ENCODE data around the gene CHP1.
A peak's percentile ranks its signal among the peaks of the same experiment; 100 is the strongest.
"Not testable (repeated sequence)": the region's sequence is repeated elsewhere in the genome, so short reads cannot be mapped to it uniquely, and the experiment has no call there.

CHP1 gene

GRCh38 chr15:41292521-41292920 lies 61.5 kb downstream of the CHP1 start:
- H3K4me3 ChIP-seq (ENCODE audit: low read depth, low read length), result no peak overlapping the region
- peak overlapping the region; percentile 29 for H3K27ac ChIP-seq (ENCODE audit: low read depth, low read length)
- H3K9me3 ChIP-seq (ENCODE audit: control insufficient read depth, insufficient read depth, low read length), result no peaks in the 10 kb centered on the region
- H3K9ac ChIP-seq (ENCODE audit: low read depth, low read length), result no peak overlapping the region
- H3K27me3 ChIP-seq (ENCODE audit: control insufficient read depth, insufficient read depth, low read length), result no peaks in the 10 kb centered on the region
- peaks cover 88% of the 10 kb centered on the region for H3K36me3 ChIP-seq (ENCODE audit: control insufficient read depth, insufficient read depth, low read length)
- no peaks in the 10 kb centered on the region for H3K4me1 ChIP-seq (ENCODE audit: control insufficient read depth, insufficient read depth, low read length)

GRCh38 chr15:41301139-41301538 lies 70.1 kb downstream of the CHP1 start:
- H3K4me3 ChIP-seq (ENCODE audit: low read depth, low read length); H3K9me3 ChIP-seq (ENCODE audit: control insufficient read depth, insufficient read depth, low read length); H3K9ac ChIP-seq (ENCODE audit: low read depth, low read length); H3K27me3 ChIP-seq (ENCODE audit: control insufficient read depth, insufficient read depth, low read length): not testable (repeated sequence)
- peaks cover 29% of the 10 kb centered on the region for H3K4me1 ChIP-seq (ENCODE audit: control insufficient read depth, insufficient read depth, low read length)
- H3K36me3 ChIP-seq (ENCODE audit: control insufficient read depth, insufficient read depth, low read length), result peaks cover 56% of the 10 kb centered on the region
- peak overlapping the region; percentile 40 for H3K27ac ChIP-seq (ENCODE audit: low read depth, low read length)

GRCh38 chr15:41301587-41301986 lies 70.5 kb downstream of the CHP1 start:
- H3K36me3 ChIP-seq (ENCODE audit: control insufficient read depth, insufficient read depth, low read length), result peaks cover 56% of the 10 kb centered on the region

DNA sequence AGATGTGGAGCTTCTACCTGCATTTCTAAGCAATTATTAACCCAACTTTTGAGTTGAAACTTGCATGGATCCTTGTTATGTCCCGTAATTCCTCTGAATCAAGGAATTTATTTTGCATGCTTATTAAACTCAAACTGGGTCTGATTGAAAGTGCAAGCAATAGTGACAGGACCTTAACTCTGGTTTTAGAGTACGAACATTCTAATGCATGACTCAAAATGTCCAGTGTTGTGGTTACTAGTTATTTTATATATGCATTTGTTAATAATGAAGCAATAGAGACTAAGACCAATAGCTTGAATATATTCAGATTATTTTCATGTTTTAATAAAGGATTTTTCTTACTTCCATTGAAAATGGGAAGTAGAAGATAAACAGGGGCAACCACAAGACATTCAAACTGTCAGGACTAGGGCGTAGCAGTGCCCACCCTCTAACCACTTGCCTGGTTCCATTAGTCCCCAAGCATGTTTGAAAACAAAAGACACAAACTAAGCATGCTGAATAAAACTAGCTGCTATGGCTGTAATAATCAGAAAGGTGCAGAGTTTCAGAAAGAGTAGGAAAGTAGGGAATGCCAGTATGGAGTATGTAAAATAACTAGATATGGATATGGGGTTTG lies 73.2 kb downstream of the CHP1 start:
- Histone ChIP-seq H3K4me3 (ENCODE audit: low read depth, low read length) (no peak overlapping the region), H3K4me1 (ENCODE audit: control insufficient read depth, insufficient read depth, low read length) (peaks cover 29% of the 10 kb centered on the region), H3K27me3 (ENCODE audit: control insufficient read depth, insufficient read depth, low read length) (no peaks in the 10 kb centered on the region), H3K9me3 (ENCODE audit: control insufficient read depth, insufficient read depth, low read length) (no peaks in the 10 kb centered on the region), H3K9ac (ENCODE audit: low read depth, low read length) (no peak overlapping the region), H3K27ac (ENCODE audit: low read depth, low read length) (no peak overlapping the region), H3K36me3 (ENCODE audit: control insufficient read depth, insufficient read depth, low read length) (peaks cover 51% of the 10 kb centered on the region)

More at GRCh38 chr15:41301587-41301986, 70.5 kb downstream of the CHP1 start:
- no peak overlapping the region for H3K4me3 ChIP-seq (ENCODE audit: low read depth, low read length)
- H3K9ac ChIP-seq (ENCODE audit: low read depth, low read length), result no peak overlapping the region
- H3K4me1 ChIP-seq (ENCODE audit: control insufficient read depth, insufficient read depth, low read length), result peaks cover 29% of the 10 kb centered on the region
- no peaks in the 10 kb centered on the region for H3K27me3 ChIP-seq (ENCODE audit: control insufficient read depth, insufficient read depth, low read length)
- H3K9me3 ChIP-seq (ENCODE audit: control insufficient read depth, insufficient read depth, low read length), result no peaks in the 10 kb centered on the region
- H3K27ac ChIP-seq (ENCODE audit: low read depth, low read length), result peak overlapping the region; percentile 40

- Histone ChIP-seq H3K27me3 (ENCODE audit: control insufficient read depth, insufficient read depth, low read length) (no peaks in the 10 kb centered on the region), H3K4me3 (ENCODE audit: low read depth, low read length) (no peak overlapping the region), H3K4me1 (ENCODE audit: control insufficient read depth, insufficient read depth, low read length) (peaks cover 21% of the 10 kb centered on the region), H3K27ac (ENCODE audit: low read depth, low read length) (no peak overlapping the region), H3K36me3 (ENCODE audit: control insufficient read depth, insufficient read depth, low read length) (peaks cover 54% of the 10 kb centered on the region), H3K9ac (ENCODE audit: low read depth, low read length) (no peak overlapping the region), H3K9me3 (ENCODE audit: control insufficient read depth, insufficient read depth, low read length) (no peaks in the 10 kb centered on the region)
Measured at GRCh38 chr15:41307679-41308078, 76.6 kb downstream of the CHP1 start.

DNA sequence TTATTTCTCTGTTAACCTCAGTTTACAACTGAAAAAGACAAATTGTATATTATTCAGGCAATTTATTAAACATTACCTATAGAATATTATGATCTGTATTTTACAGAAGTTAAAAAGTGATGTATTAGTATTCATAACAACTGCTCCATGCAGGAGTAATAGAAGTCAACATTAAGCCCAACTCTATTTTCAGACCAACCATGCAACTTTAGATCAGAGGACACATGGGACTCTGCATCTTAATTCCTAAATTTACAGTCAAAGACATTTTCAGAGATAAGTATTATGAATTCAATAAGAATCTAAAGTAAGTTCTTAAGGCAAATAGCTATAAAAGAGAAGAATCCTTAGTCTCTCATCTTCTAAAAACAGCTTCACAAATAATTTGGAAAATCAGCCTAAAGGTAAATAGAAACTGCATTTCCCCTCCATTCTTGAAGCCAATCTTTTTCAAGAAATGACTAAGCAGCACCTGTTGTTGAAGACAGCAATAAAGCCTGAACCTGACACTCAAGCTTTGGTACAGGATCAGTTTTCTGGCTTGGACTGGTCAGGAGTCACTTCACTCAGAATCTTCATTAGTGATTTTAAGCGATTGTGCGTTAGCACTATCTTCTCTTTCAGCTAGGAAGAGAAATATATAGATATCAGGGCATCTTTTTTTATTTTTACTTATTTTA lies 78.3 kb downstream of the CHP1 start:
- Histone ChIP-seq H3K36me3 (ENCODE audit: control insufficient read depth, insufficient read depth, low read length) (peaks cover 62% of the 10 kb centered on the region), H3K27ac (ENCODE audit: low read depth, low read length) (no peak overlapping the region), H3K4me1 (ENCODE audit: control insufficient read depth, insufficient read depth, low read length) (peaks cover 4% of the 10 kb centered on the region; the same call in 1 of the 2 replicates), H3K9ac (ENCODE audit: low read depth, low read length) (no peak overlapping the region), H3K4me3 (ENCODE audit: low read depth, low read length) (no peak overlapping the region), H3K9me3 (ENCODE audit: control insufficient read depth, insufficient read depth, low read length) (no peaks in the 10 kb centered on the region), H3K27me3 (ENCODE audit: control insufficient read depth, insufficient read depth, low read length) (no peaks in the 10 kb centered on the region)

- H3K27ac ChIP-seq (ENCODE audit: low read depth, low read length); H3K9me3 ChIP-seq (ENCODE audit: control insufficient read depth, insufficient read depth, low read length); H3K4me1 ChIP-seq (ENCODE audit: control insufficient read depth, insufficient read depth, low read length); H3K9ac ChIP-seq (ENCODE audit: low read depth, low read length); H3K4me3 ChIP-seq (ENCODE audit: low read depth, low read length); H3K27me3 ChIP-seq (ENCODE audit: control insufficient read depth, insufficient read depth, low read length): not testable (repeated sequence)
- H3K36me3 ChIP-seq (ENCODE audit: control insufficient read depth, insufficient read depth, low read length), result peaks cover 37% of the 10 kb centered on the region
Measured at GRCh38 chr15:41320805-41321330, 89.8 kb downstream of the CHP1 start.

- no peak overlapping the region for H3K27ac ChIP-seq (ENCODE audit: low read depth, low read length)
- H3K36me3 ChIP-seq (ENCODE audit: control insufficient read depth, insufficient read depth, low read length), result peaks cover 33% of the 10 kb centered on the region
- H3K4me3 ChIP-seq (ENCODE audit: low read depth, low read length), result no peak overlapping the region
- no peaks in the 10 kb centered on the region for H3K4me1 ChIP-seq (ENCODE audit: control insufficient read depth, insufficient read depth, low read length)
- H3K27me3 ChIP-seq (ENCODE audit: control insufficient read depth, insufficient read depth, low read length), result no peaks in the 10 kb centered on the region
- no peaks in the 10 kb centered on the region; the same call in 1 of the 2 replicates for H3K9me3 ChIP-seq (ENCODE audit: control insufficient read depth, insufficient read depth, low read length)
- no peak overlapping the region for H3K9ac ChIP-seq (ENCODE audit: low read depth, low read length)
Measured at GRCh38 chr15:41323611-41324010, 92.5 kb downstream of the CHP1 start.

DNA sequence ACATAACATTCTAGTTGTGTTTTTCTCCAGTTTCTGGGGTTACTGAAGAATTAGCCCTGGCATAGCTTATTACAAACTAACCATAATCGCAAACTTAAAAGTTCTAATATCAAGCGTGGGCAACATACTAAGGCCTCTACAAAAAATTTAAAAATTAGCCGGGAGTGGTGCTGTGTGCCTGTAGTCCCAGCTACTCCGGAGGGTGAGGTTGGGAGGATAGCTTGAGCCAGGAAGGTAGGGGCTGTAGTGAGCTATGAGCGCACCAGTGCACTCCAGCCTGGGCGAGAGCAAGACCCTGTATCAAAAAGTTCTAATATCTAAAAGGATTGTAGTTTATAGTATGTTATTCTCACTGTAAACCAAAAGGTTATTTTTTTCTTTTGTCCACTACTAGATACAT lies 100.2 kb downstream of the CHP1 start:
- H3K27ac ChIP-seq (ENCODE audit: low read depth, low read length), result no peak overlapping the region
- H3K4me3 ChIP-seq (ENCODE audit: low read depth, low read length), result peak overlapping the region; percentile 97
- H3K36me3 ChIP-seq (ENCODE audit: control insufficient read depth, insufficient read depth, low read length), result peaks cover 19% of the 10 kb centered on the region
- H3K27me3 ChIP-seq (ENCODE audit: control insufficient read depth, insufficient read depth, low read length), result no peaks in the 10 kb centered on the region
- H3K9ac ChIP-seq (ENCODE audit: low read depth, low read length), result no peak overlapping the region
- no peaks in the 10 kb centered on the region for H3K9me3 ChIP-seq (ENCODE audit: control insufficient read depth, insufficient read depth, low read length)
- 0 out of 2 replicates have a peak, but pooled peaks cover 9% of the 10 kb centered on the region for H3K4me1 ChIP-seq (ENCODE audit: control insufficient read depth, insufficient read depth, low read length)

Data from HUES48 (cell line).